ENCODE measurements around the gene BPIFB6. TPM values are rescaled to one million over a fixed set of nuclear protein-coding genes. Genes with fewer than 3 reads are reported as not detected.

The BPIFB6 gene
- total RNA-seq, 1 donor from 2014 or later = not detected

DNA sequence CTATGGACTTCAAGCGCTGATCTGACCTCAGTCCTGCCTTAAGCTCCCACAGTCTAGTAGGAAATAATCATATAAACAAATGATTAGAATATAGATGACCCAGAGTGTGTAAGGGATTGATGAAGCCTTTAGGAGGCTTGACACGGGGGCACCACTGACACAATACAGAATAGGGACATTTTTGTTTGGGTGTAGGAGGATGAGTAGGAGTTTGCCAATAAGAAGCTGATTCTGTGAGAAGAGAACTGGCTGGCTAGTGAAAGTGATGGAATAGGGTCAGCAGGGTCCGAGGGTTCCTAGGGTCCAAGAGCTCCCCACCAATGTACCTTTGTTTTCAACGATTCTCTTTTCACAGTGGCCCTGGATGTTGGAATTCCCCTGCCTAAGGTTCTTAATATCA, 40.9 kb downstream of the BPIFB6 start:
- ATAC-seq (ENCODE audit: poor library complexity) = no peak
- intact Hi-C loops (cut with DNase I) = no loop called here

GRCh38 chr20:33072813-33073212, 41.4 kb downstream of the BPIFB6 start:
- DNase-seq = no peak

More for the DNA sequence above, 40.9 kb downstream of the BPIFB6 start:
- DNase-seq = no peak

DNA sequence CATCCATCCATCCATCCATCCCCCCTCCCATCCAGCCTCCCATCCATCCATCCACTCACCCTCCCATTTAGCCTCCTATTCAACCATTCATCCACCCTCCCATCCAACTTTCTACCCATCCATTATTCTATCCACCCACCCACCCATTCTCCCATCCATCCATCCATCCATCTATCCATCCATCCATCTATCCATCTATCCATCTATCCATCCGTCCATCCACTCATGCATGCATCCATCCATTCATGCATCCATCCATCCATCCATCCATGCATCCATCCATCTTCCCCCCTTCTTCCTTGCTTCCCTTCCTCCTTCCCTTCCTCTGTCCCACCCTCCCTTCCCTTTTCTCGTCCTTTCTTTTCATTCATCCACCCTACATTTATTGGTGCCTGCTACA, 43.2 kb downstream of the BPIFB6 start:
- no peak for ATAC-seq (ENCODE audit: poor library complexity)
- no peak for DNase-seq
- intact Hi-C loops (cut with DNase I) = no loop called here

More at GRCh38 chr20:33072813-33073212, 41.4 kb downstream of the BPIFB6 start:
- no peak for ATAC-seq (ENCODE audit: poor library complexity)
- intact Hi-C loops (cut with DNase I) = no loop called here

GRCh38 chr20:33075281-33075680, 43.8 kb downstream of the BPIFB6 start:
- ATAC-seq (ENCODE audit: poor library complexity) = no peak
- no peak for DNase-seq
- intact Hi-C loops (cut with DNase I) = no loop called here

- ATAC-seq (ENCODE audit: poor library complexity) (no peak), DNase-seq (no peak)
- intact Hi-C loops (cut with DNase I) = no loop called here
Measured at GRCh38 chr20:33076662-33077372, 45.4 kb downstream of the BPIFB6 start.

DNA sequence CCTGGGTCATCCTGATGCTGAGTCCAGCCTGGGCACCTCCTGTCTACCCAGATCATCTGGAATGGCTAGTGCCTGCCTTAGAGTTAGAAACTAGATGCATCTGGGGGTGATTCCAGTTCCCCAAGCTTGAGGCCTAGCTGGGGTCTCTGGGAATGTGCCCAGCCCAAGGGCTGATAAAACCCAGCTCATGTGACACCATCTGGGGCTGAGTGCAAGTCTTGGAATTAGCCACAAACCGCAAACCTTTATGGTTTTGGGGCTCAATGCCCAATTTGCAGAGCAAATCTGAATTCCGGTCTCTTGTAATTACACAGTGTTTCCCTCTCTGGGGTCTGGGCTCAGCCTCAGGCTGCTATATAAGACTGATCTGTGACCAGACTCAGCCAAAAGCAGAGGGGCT, 47.8 kb downstream of the BPIFB6 start, which contains the start of gene BPIFB4:
Gene BPIFB4 (plus strand): TSS at position 385 of the 400 bp plus-strand sequence. CDS start 1,884 bp downstream, outside the sequence.
- DNase-seq (no peak), ATAC-seq (ENCODE audit: poor library complexity) (no peak)
- intact Hi-C loops (cut with DNase I) = no loop called here

GRCh38 chr20:33081411-33082154, 50.1 kb downstream of the BPIFB6 start:
- ATAC-seq (ENCODE audit: poor library complexity) = no peak
- no peak for DNase-seq
- intact Hi-C loops (cut with DNase I) = no loop called here

- DNase-seq = no peak
- no peak for ATAC-seq (ENCODE audit: poor library complexity)
- intact Hi-C loops (cut with DNase I) = no loop called here
Measured at GRCh38 chr20:33082546-33082945, 51.1 kb downstream of the BPIFB6 start.

- no peak for DNase-seq
- intact Hi-C loops (cut with DNase I) = no loop called here
- ATAC-seq (ENCODE audit: poor library complexity) = no peak
Measured at GRCh38 chr20:33083544-33084340, 52.3 kb downstream of the BPIFB6 start.

- intact Hi-C loops (cut with DNase I) = no loop called here
- no peak for ATAC-seq (ENCODE audit: poor library complexity)
- no peak for DNase-seq
Measured at GRCh38 chr20:33084722-33085121, 53.3 kb downstream of the BPIFB6 start.

GRCh38 chr20:33086052-33086722, 54.7 kb downstream of the BPIFB6 start:
- intact Hi-C loops (cut with DNase I) = no loop called here
- ATAC-seq (ENCODE audit: poor library complexity) (no peak), DNase-seq (no peak)

DNA sequence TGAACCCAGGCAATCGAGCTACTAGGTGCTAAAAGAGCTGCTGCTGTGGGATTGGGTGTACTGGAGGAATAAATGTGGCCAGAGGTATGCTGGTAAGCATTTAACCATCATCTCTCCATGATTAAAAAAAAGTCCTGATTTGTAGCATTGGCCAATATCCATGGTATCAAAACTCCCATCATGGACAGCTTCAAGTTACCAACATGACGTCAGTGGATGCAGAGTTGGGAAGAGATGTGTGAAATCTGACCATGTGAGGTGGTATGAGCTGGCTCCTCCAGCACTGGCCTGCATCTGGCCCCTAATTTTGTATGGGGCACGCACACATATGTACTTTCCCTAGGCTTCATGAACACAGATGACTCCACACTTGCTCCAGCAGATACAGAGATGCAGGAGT, 59.7 kb downstream of the BPIFB6 start:
- no peak for ATAC-seq (ENCODE audit: poor library complexity)
- no peak for DNase-seq
- intact Hi-C loops (cut with DNase I) = loop anchor here (5.0 kb wide), 1 partner anchor 299 kb away; no protein-coding TSS in a partner anchor

DNA sequence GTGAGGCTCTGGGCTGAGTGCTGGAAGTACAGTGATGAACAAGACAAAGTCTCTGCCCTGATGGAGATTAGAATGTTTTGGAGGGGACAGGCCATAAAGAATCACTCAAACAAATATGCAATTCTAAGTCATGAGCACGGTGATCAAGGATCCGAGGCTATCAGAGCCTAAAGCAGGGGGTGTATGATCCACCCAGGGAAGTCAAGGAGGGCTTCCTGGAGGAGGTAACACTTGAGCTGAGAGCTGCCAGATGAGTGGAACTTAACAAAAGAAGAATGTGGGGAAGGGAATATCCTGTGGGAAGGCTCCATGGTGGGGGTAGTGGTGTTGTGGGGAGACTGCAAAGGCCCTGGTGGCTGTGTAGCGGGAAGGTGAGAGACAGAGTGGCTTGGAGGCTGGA, 60.2 kb downstream of the BPIFB6 start:
- intact Hi-C loops (cut with DNase I) = loop anchor here (5.0 kb wide), 1 partner anchor 299 kb away; no protein-coding TSS in a partner anchor
- ATAC-seq (ENCODE audit: poor library complexity) = no peak
- DNase-seq = no peak

DNA sequence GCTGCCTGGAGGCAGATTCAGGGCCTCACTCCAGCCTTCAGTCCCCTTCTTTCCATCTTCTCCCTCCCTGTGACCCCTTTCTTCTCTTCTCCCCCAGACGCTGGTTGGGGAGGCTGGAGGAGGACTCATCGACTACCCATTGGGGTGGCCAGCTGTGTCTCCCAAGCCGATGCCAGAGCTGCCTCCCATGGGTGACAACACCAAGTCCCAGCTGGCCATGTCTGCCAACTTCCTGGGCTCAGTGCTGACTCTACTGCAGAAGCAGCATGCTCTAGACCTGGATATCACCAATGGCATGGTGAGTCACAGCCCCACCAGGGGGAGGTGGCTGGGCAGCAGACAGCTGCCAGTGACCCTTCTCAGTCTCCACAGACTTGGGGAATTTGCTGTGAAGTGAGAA, 60.9 kb downstream of the BPIFB6 start:
- ATAC-seq (ENCODE audit: poor library complexity) (no peak), DNase-seq (no peak)
- intact Hi-C loops (cut with DNase I) = loop anchor here (5.0 kb wide), 1 partner anchor 300 kb away; no protein-coding TSS in a partner anchor

DNA sequence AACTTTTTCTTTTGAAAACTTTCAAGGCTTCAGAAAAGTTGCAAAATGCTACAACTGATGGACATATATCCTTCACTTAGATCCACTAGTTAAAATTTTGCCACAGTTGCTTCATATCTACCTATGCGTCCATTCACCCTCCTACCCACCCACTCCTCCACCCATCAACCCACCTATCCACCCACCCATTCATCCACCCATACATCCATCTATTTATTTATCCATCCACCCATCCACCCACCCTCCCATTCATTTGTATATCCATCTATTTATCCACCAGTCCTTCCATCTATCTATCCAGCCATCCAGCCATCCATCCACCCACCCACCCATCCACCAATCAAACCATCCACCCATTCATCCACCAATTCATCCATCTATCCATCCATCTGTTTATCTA, 61.6 kb downstream of the BPIFB6 start:
- no peak for ATAC-seq (ENCODE audit: poor library complexity)
- DNase-seq = no peak
- intact Hi-C loops (cut with DNase I) = loop anchor here (5.0 kb wide), 1 partner anchor 301 kb away; no protein-coding TSS in a partner anchor

DNA sequence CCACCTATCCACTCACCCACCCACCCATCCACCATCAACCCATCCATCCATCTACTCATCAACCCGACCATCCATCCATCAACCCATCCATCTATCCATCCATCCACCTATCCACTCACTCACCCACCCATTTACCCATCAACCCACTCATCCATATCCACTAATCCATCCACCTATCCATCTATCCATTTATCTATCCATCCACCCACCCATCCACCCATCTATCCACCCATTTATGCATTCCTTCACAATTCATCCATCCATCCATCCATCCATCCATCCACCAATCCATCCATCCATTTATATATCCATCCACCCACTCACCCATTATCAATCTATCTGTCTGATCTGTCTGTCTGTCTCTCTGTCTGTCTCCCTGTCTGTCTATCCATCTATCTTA, 62.1 kb downstream of the BPIFB6 start:
- DNase-seq (no peak), ATAC-seq (ENCODE audit: poor library complexity) (no peak)
- intact Hi-C loops (cut with DNase I) = loop anchor here (5.0 kb wide), 1 partner anchor 301 kb away; no protein-coding TSS in a partner anchor
